Adrenal gland (tissue), 5 donors: ENCODE measurements around the gene TFAP2E.

Experiments used
- POLR2A ChIP-seq, 2 donors: fragments of 450-650 bp; IDR thresholded peaks; one replicate each; pipeline ENCODE4 v1.6.1; 2017; ENCODE audit warnings: antibody characterized with exemption in 2 of 2, mild to moderate bottlenecking in 2 of 2, moderate library complexity in 1 of 2
- TF ChIP-seq, protein P1 (sequence below), 6 experiments: fragments of 450-650 bp in 4 of 6; fragments of 200-600 bp in 2 of 6; sonication (generic) in 1 of 6; IDR thresholded peaks; 1 replicate in 5 of 6; 2 replicates in 1 of 6; pipeline versions ENCODE4 v1.5.1 to v1.8.0; 2016 to 2021; ENCODE audit warnings: antibody characterized with exemption in 6 of 6, mild to moderate bottlenecking in 2 of 6, moderate library complexity in 1 of 6
- donor health status: DM: no; HTN: no; CAD: no.

DNA sequence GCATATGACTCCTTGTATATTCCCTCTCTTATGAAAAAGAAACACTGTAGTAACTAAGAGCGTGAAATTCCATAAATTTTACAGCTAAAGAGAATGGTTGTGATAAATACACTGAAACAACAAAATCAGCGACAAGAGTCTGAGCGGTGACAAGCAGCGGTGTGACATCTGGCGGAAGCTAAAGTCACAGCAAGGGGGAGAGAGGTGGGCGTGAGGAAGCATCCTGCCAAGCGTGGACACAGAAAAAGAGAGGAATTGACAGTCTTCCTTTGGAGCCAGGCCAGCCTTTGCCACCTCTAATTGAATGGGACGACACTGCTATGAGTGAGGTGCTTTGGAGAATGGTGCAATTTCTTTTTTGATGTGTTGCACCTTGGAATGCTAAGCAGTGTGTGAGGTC is 42.3 kb downstream of the TFAP2E start:
- TF ChIP-seq, protein P1, sequence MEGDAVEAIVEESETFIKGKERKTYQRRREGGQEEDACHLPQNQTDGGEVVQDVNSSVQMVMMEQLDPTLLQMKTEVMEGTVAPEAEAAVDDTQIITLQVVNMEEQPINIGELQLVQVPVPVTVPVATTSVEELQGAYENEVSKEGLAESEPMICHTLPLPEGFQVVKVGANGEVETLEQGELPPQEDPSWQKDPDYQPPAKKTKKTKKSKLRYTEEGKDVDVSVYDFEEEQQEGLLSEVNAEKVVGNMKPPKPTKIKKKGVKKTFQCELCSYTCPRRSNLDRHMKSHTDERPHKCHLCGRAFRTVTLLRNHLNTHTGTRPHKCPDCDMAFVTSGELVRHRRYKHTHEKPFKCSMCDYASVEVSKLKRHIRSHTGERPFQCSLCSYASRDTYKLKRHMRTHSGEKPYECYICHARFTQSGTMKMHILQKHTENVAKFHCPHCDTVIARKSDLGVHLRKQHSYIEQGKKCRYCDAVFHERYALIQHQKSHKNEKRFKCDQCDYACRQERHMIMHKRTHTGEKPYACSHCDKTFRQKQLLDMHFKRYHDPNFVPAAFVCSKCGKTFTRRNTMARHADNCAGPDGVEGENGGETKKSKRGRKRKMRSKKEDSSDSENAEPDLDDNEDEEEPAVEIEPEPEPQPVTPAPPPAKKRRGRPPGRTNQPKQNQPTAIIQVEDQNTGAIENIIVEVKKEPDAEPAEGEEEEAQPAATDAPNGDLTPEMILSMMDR (IDR thresholded peaks at IDR 0.05): no peak
- no peak for TF ChIP-seq POLR2A (IDR thresholded peaks at IDR 0.05)
